CD4-positive, CD25-positive, alpha-beta regulatory T cell (primary cell): ENCODE measurements around the gene PYGM. TPM values are rescaled to one million over a fixed set of nuclear protein-coding genes. Genes with fewer than 3 reads are reported as not detected.

ENCODE experiments used
- ATAC-seq, 2 donors: fragments of 150-1000 bp; cut with Tn5 transposase; one replicate each; pipeline ENCODE4 v1.10.0; 2021; ENCODE audit warnings: low read depth in 2 of 2, moderate number of reproducible peaks in 2 of 2, moderate library complexity in 1 of 2
- DNase-seq, 3 donors: peaks; one replicate each; pipeline versions ENCODE4 v3.0.0 to v3.0.0-alpha.2; 2012 to 2022; ENCODE audit warnings: mixed read lengths in 1 of 3
- H3K27ac ChIP-seq: one replicate; pipeline ENCODE4 v1.7.0; 2013; ENCODE audit warnings: mild to moderate bottlenecking, low read length; ENCODE audit not compliant: insufficient read depth, poor library complexity, severe bottlenecking
- H3K27me3 ChIP-seq: one replicate; pipeline ENCODE4 v1.7.0; 2013; ENCODE audit warnings: low read length; ENCODE audit not compliant: control insufficient read depth, insufficient read depth
- H3K36me3 ChIP-seq: one replicate; pipeline ENCODE4 v1.7.0; 2013; ENCODE audit warnings: mild to moderate bottlenecking, low read length, moderate library complexity; ENCODE audit not compliant: control insufficient read depth, insufficient read depth
- H3K4me1 ChIP-seq: 2 replicates; pipeline ENCODE4 v1.7.0; 2013; ENCODE audit warnings: mild to moderate bottlenecking, low read length; ENCODE audit not compliant: insufficient read depth, control insufficient read depth, poor library complexity, severe bottlenecking
- H3K4me3 ChIP-seq: one replicate; pipeline ENCODE4 v1.7.0; 2013; ENCODE audit warnings: low read depth, mild to moderate bottlenecking, low read length, moderate library complexity
- H3K9me3 ChIP-seq, 2 experiments: 1 replicate in 1 of 2; 2 replicates in 1 of 2; pipeline ENCODE4 v1.7.0; 2013; ENCODE audit warnings: low read length in 2 of 2, mild to moderate bottlenecking in 1 of 2, moderate library complexity in 1 of 2; ENCODE audit not compliant: control insufficient read depth in 2 of 2
- H3K27ac Mint-ChIP-seq, 3 donors: one replicate each; pipeline ENCODE4 v1.8.0; 2020 to 2022; ENCODE audit warnings: mild to moderate bottlenecking in 3 of 3, mixed read lengths in 3 of 3, moderate library complexity in 2 of 3
- H3K27me3 Mint-ChIP-seq: one replicate; pipeline ENCODE4 v1.8.0; 2022; ENCODE audit warnings: mild to moderate bottlenecking, mixed read lengths
- H3K36me3 Mint-ChIP-seq: one replicate; pipeline ENCODE4 v1.8.0; 2020; ENCODE audit warnings: mixed read lengths
- H3K4me1 Mint-ChIP-seq, 4 donors: one replicate each; pipeline ENCODE4 v1.8.0; 2020 to 2022; ENCODE audit warnings: mixed read lengths in 4 of 4, mild to moderate bottlenecking in 1 of 4
- H3K4me3 Mint-ChIP-seq, 4 donors: one replicate each; pipeline ENCODE4 v1.8.0; 2020 to 2022; ENCODE audit warnings: mild to moderate bottlenecking in 4 of 4, mixed read lengths in 4 of 4, moderate library complexity in 3 of 4
- H3K9me3 Mint-ChIP-seq, 7 donors: one replicate each; pipeline ENCODE4 v1.8.0; 2020 to 2022; ENCODE audit warnings: mixed read lengths in 7 of 7, mild to moderate bottlenecking in 3 of 7, moderate library complexity in 2 of 7
- polyA plus RNA-seq, 4 donors: library from polyadenylated mRNA; unstranded; fragments of 300-500 nt; fragmentation: Illumina TruSeq; gene quantifications; one replicate each; pipeline ENCODE4 v1.2.3, GENCODE V29; 2021
- total RNA-seq: library from RNA; stranded (reverse); gene quantifications from one replicate; pipeline ENCODE4 v1.2.3, GENCODE V29; 2022

PYGM gene
- total and polyA plus RNA-seq, 5 donors from 2014 or later, result 0.17 to 10.9 (median 0.43) TPM; not detected in 2

DNA sequence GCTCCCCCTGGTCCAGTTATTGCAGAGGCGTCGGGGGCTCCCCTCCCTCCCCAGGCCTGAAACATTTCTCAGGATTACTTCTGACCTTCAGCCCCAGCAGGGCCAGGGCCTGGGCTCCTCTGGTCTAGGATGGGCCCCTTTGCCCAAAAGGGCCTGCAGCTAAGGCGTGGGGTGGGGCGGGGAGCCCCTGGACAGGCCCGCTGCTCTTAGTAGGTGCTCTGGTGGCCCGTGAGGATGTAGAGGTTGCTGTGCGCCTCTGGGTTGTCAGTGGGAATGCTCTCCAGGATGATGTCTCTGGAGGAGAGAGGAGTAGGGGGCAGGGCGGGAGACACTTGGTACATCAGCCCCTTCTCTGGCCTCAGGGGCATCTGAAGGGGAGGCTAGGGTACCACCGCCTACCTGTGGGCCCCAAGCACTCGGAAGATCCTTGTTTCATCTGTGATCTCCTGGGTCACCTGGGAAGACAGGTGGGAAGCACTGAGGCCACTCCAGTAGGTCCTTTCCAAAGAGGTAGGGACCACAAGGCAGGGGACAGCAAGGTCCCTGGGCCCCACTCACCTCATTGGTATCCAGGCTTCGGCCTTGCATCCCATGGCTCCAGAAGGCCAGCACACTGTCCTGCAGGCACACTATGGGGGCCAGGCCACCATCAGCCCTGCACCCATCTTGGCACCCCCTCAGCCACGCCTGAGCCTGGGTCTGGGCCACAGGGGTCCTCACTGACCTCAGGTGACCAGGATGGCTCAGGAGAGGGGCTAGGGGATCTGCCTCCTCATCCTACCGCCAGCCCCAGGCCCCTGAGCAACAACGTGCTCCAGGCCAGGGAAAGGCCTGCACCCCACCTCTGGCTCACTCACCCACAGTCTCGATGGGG, 29.8 kb upstream of the PYGM start:
- ATAC-seq (no peak), DNase-seq (no peak)
- Mint-ChIP-seq H3K4me3 (no peak overlapping the region), H3K27ac (peak overlapping the region in 1 of 3 donors; percentile 36), H3K36me3 (peaks cover 9% of the 10 kb centered on the region), H3K9me3 (no peaks in the 10 kb centered on the region), H3K4me1 (peaks cover 5 to 22% (median 17%) of the 10 kb centered on the region in 4 donors), H3K27me3 (no peaks in the 10 kb centered on the region)
- Histone ChIP-seq H3K27ac (no peak overlapping the region), H3K9me3 (no peaks in the 10 kb centered on the region), H3K27me3 (no peaks in the 10 kb centered on the region), H3K4me1 (peaks cover 6% of the 10 kb centered on the region), H3K36me3 (peaks cover 35% of the 10 kb centered on the region), H3K4me3 (no peak overlapping the region)

DNA sequence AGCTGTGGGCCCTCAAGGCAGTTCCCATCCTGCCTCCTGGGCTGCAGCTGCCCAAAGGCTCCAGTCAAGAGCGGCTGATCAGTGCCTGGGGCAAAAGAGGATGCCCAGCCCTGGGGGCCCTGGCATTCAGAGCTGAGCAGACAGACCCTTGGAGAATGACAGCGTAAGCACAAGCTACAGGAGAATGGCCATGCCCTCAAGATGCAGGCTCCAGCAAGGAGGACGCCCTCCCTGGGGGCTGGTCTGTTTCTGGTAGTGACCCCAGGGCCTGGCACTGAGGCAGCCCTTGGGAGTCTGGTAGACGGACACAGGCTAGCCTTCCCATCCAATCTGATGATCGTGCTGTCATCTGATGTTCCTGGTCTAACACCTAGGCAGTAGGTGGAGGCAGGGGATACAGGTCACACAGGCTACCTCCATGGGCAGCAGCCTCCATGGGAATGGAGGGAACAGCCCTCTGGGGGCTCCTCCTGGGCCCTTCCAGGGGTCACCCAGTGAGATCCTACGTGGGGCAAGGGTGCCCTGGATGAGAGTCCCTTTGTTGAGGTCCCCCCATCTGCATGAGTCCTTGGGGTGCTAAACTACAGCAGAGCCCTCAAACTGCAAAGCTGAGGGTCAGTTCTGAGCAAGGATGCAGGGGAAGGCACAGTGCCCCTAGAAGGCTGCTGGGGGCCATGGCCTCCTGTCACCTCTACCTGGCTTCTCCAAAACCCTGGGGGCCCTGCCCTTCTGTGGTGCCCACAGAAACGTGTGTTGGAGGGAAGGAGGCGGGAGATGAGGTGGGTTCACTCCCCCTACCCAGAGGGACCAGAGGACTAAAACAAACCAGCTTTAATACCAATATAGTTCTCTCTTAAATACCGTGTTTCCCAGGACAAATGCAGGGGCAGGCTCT, 28.8 kb upstream of the PYGM start:
- no peaks in the 10 kb centered on the region for H3K27me3 ChIP-seq
- peaks cover 35% of the 10 kb centered on the region for H3K36me3 ChIP-seq
- Mint-ChIP-seq H3K9me3 (no peaks in the 10 kb centered on the region), H3K27me3 (no peaks in the 10 kb centered on the region), H3K4me3 (no peak overlapping the region), H3K27ac (peak overlapping the region in 1 of 3 donors; percentile 11), H3K36me3 (peaks cover 9% of the 10 kb centered on the region), H3K4me1 (peaks cover 5 to 13% (median 8%) of the 10 kb centered on the region in 4 donors)
- ATAC-seq (peak in 1 of 2 donors; percentile 20), DNase-seq (no peak)
- H3K4me1 ChIP-seq, result peaks cover 6% of the 10 kb centered on the region
- H3K9me3 ChIP-seq, result no peaks in the 10 kb centered on the region
- no peak overlapping the region for H3K4me3 ChIP-seq
- H3K27ac ChIP-seq, result no peak overlapping the region

DNA sequence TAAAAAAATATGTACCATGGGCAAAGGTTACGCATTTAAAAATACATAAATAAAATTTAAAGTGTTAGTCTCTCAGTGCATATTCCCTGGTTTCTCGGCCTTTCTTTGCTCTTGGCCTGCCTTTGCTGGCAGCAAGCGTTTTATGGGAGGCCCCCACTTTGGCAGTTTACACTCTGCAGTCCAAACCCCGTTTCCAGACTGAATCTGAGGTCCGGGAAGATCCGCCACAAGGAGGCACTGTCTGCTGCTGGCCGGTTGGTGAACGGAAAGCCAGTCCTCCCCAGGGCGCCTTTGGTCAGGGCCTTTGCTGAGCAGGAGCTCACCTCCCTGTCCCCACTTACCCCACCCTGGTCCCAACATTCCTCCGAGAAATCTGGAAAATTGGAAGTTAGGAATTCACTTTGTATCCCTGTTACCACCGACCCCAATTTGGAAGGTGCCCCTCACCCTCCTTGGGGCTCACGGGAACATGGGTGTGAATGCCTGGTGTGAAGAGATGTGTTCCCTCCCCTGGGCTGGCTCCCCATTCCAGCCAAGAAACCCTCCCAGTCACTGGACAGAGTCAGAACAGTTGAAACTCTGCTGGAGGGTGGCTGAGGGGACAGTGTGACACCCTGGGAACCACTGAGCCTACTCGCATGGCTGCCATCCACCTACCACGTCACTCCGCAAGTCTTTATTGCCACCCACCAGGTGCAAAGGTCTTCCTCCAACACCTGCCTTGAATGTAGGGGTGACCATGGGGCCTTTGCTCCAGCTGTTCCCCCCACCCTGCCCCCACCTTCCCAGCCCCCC, 27.9 kb upstream of the PYGM start:
- H3K9me3 Mint-ChIP-seq, result no peaks in the 10 kb centered on the region
- H3K4me3 ChIP-seq, result no peak overlapping the region
- peaks cover 32% of the 10 kb centered on the region for H3K36me3 ChIP-seq
- peak overlapping the region; percentile 43 to 73 (median 56) for H3K27ac Mint-ChIP-seq
- no peak overlapping the region for H3K27ac ChIP-seq
- peaks cover 6% of the 10 kb centered on the region for H3K4me1 ChIP-seq
- no peaks in the 10 kb centered on the region for H3K27me3 ChIP-seq
- peak; percentile 61 to 67 for ATAC-seq
- peak overlapping the region in 1 of 4 donors; percentile 58 for H3K4me3 Mint-ChIP-seq
- peaks cover 5 to 11% (median 7%) of the 10 kb centered on the region in 4 donors for H3K4me1 Mint-ChIP-seq
- DNase-seq, result peak; percentile 39 to 64 (median 57)
- no peaks in the 10 kb centered on the region for H3K27me3 Mint-ChIP-seq
- no peaks in the 10 kb centered on the region for H3K9me3 ChIP-seq
- H3K36me3 Mint-ChIP-seq, result peaks cover 9% of the 10 kb centered on the region

DNA sequence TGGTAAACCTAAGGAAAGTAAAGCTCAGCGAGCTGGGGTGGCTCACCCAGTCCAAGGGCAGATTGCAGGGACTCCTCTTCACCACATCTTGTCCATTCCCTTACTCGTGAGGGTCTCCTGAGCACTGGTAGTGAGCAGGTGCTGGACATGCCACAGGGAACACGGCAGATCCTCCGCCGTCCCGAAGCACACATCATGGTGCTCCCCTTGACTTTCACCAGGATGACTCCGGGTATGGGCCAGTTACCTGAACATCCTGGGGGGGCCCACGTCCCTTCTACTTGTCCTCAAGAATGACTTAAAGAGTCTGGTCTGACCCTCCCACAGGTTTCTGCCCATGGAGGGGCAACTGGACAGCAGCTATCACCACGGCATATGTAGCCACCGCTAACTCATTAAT, 26.5 kb upstream of the PYGM start:
- Mint-ChIP-seq H3K36me3 (peaks cover 9% of the 10 kb centered on the region), H3K4me1 (peaks cover 5 to 13% (median 10%) of the 10 kb centered on the region in 4 donors), H3K4me3 (no peak overlapping the region), H3K27ac (no peak overlapping the region), H3K9me3 (no peaks in the 10 kb centered on the region), H3K27me3 (no peaks in the 10 kb centered on the region)
- Histone ChIP-seq H3K9me3 (no peaks in the 10 kb centered on the region), H3K27me3 (no peaks in the 10 kb centered on the region), H3K4me1 (peaks cover 7% of the 10 kb centered on the region), H3K4me3 (no peak overlapping the region), H3K36me3 (peaks cover 26% of the 10 kb centered on the region), H3K27ac (no peak overlapping the region)
- ATAC-seq (no peak), DNase-seq (no peak)

DNA sequence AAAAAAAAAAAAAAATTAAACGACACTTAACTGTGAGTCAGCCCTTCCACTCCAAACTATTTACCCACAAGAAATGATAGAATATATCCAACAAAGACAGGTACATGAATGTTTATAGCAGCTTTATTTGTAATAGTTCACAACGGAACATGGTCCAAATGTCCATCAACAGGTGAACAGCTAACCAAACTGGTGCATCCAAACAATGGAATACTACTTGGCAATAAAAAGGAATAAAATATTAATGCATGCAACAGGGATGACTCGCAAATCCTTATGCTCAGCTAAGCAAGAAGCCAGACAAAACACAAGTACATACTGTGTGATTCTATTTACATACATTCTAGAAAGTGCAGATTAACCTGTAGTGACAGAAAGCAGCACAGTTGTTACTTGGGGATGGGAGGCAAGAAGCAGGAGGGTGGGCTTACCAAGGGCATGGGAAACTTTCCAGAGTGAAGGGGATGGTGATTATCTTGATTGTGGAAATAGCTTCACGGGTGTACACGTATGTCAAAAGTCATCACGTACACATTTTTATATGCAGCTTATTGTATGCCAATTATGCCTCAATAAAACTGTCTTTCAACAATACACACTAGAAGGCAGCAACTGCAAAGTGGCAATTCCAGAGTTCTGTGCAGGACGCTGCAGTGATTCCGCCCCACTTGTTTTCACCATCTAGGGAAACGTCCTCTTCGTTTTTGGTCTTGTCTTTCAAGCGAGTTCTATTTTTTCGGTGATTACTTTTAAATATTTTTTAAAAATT, 25.2 kb upstream of the PYGM start:
- Mint-ChIP-seq H3K27ac (no peak overlapping the region), H3K36me3 (peaks cover 4% of the 10 kb centered on the region), H3K4me1 (peaks cover 14 to 26% (median 22%) of the 10 kb centered on the region in 4 donors), H3K9me3 (no peaks in the 10 kb centered on the region), H3K4me3 (no peak overlapping the region), H3K27me3 (no peaks in the 10 kb centered on the region)
- H3K36me3 ChIP-seq, result peaks cover 18% of the 10 kb centered on the region
- peaks cover 20% of the 10 kb centered on the region for H3K4me1 ChIP-seq
- no peak overlapping the region for H3K4me3 ChIP-seq
- H3K9me3 ChIP-seq, result no peaks in the 10 kb centered on the region
- no peaks in the 10 kb centered on the region for H3K27me3 ChIP-seq
- no peak overlapping the region for H3K27ac ChIP-seq
- ATAC-seq (no peak), DNase-seq (no peak)

DNA sequence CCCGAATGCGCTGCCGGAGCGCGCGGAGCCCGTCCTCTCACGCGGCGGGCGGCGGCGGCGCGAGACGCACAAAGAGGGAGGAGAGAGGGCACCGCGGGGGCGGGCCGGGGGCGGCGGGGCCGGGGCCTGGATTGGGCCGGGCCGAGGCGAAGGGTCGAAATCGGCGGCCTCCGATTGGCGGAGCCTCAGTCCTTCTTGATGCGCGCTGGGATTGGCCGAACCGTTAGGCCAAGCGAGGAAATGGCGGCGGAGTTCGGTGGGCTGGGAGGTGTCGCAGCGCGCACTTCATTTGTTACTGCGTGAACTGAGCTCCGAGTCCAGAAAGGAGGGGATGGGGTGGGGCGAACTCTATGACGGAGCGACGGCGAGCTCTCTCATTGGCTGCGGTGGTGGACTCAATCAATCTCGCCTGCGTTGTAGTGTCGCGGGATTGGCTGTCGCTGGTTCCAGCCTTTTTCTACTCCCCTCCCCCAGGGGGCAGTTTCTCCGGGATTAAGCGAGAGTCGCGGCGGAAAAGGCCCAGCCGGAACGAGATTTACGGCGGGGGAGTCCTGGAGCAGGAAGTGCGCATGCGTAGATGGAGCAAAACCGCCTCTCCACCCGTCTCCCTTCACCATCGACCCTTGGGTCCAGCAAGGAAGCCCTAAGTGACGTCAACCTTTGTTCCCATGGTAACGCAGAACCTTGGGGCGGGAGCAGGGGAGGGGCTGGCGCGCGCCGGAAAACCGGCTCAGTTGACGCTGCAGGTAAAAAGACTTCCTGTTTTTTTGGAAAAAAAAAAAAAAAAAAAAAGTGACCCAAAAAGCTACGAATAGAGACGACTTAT, 18.9 kb upstream of the PYGM start, which contains the start of gene SF1:
Gene SF1, minus strand, starts transcription at position 70 of the 826 bp plus-strand sequence. CDS start 150 bp downstream, outside the sequence.
- Mint-ChIP-seq H3K4me3 (peak within 1 kb of the TSS; percentile 93 to 99 (median 94)), H3K27ac (peak within 1 kb of the TSS; percentile 100), H3K27me3 (peaks cover 17% of the 10 kb centered on the region), H3K36me3 (peaks cover 34% of the 10 kb centered on the region), H3K9me3 (no peaks in the 10 kb centered on the region), H3K4me1 (peaks cover 35 to 73% (median 59%) of the 10 kb centered on the region in 4 donors)
- Histone ChIP-seq H3K27me3 (no peaks in the 10 kb centered on the region), H3K4me3 (peak within 1 kb of the TSS; percentile 100), H3K4me1 (peaks cover 60% of the 10 kb centered on the region), H3K9me3 (no peaks in the 10 kb centered on the region), H3K27ac (peak within 1 kb of the TSS; percentile 99), H3K36me3 (peaks cover 38% of the 10 kb centered on the region)
- peak; percentile 86 to 87 for ATAC-seq
- peak; percentile 99 to 100 (median 100) for DNase-seq
